ENCODE data around the gene HES1. TPM values are rescaled to one million over a fixed set of nuclear protein-coding genes. Genes with fewer than 3 reads are reported as not detected.
A peak's percentile ranks its signal among the peaks of the same experiment; 100 is the strongest.

HES1 gene
- total RNA-seq (2022) (141 and 160 TPM in 2 replicates), Bru-seq, nascent RNA (percentile 99 among the genes with signal in this experiment), BruChase-seq, experiment 1, labeled RNA remaining after a 6-hour chase (percentile 95 among the genes with signal in this experiment), BruChase-seq, experiment 2, labeled RNA remaining after a 2-hour chase (percentile 98 among the genes with signal in this experiment)
- long read RNA-seq, transcript HES1-201 (4 exons, 1,578 nt), result major isoform, 205 of 395 reads
- long read RNA-seq, partial matches to known transcripts, result 185 of 395 reads
- long read RNA-seq, other reads (novel, unspliced or antisense), result 2 of 395 reads

GRCh38 chr3:194135806-194136518 is at the start of gene HES1:
Gene HES1, plus strand, starts transcription at chr3:194136148. Its CDS starts 233 bp downstream, at chr3:194136381.
- peak; percentile 99 for DNase-seq
- TSS peak; percentile 89 for BruUV-seq (replicated peaks)
- CTCF ChIA-PET, result interaction anchor here (0.6 to 9.4 kb wide), 17 partner anchors 16 to 473 kb away, joined by 3 to 86 read pairs (median 3); no protein-coding TSS in a partner anchor

GRCh38 chr3:194086388-194087075 is 49.4 kb upstream of the HES1 start:
- no peaks in the 10 kb centered on the region for H3K9me3 Mint-ChIP-seq (ENCODE audit: low read depth, unreplicated experiment)
- CTCF ChIA-PET, result interaction anchor here (1.1 kb wide), 1 partner anchor 11 kb away, joined by 4 read pairs; no protein-coding TSS in a partner anchor
- H3K27ac Mint-ChIP-seq (ENCODE audit: unreplicated experiment), result no peak overlapping the region
- no peak overlapping the region for H3K4me3 Mint-ChIP-seq (ENCODE audit: low read depth, unreplicated experiment)
- no peak for TF ChIP-seq CTCF (IDR thresholded peaks at IDR 0.05; ENCODE audit: unreplicated experiment)
- intact Hi-C loops (cut with micrococcal nuclease; ENCODE audit: unreplicated experiment), result loop anchor here (5.0 kb wide), 1 partner anchor 46 kb away; no protein-coding TSS in a partner anchor
- no peaks in the 10 kb centered on the region for H3K27me3 Mint-ChIP-seq (ENCODE audit: unreplicated experiment)
- H3K4me1 Mint-ChIP-seq (ENCODE audit: low read depth, unreplicated experiment), result peaks cover 55% of the 10 kb centered on the region
- no TSS peak for BruUV-seq (replicated peaks)
- DNase-seq, result no peak
- H3K36me3 Mint-ChIP-seq (ENCODE audit: insufficient read depth, unreplicated experiment), result peaks cover 18% of the 10 kb centered on the region

More at GRCh38 chr3:194135806-194136518, at the start of gene HES1:
- Mint-ChIP-seq H3K4me1 (ENCODE audit: low read depth, unreplicated experiment) (peaks cover 51% of the 10 kb centered on the region), H3K4me3 (ENCODE audit: low read depth, unreplicated experiment) (peak within 1 kb of the TSS; percentile 92), H3K27ac (ENCODE audit: unreplicated experiment) (peak within 1 kb of the TSS; percentile 83), H3K9me3 (ENCODE audit: low read depth, unreplicated experiment) (no peaks in the 10 kb centered on the region), H3K36me3 (ENCODE audit: insufficient read depth, unreplicated experiment) (peaks cover 91% of the 10 kb centered on the region), H3K27me3 (ENCODE audit: unreplicated experiment) (no peaks in the 10 kb centered on the region)
- intact Hi-C loops (cut with micrococcal nuclease; ENCODE audit: unreplicated experiment), result loop anchor here (1.0 to 10.0 kb wide), 5 partner anchors 133 to 355 kb away; no protein-coding TSS in a partner anchor
- TF ChIP-seq CTCF (IDR thresholded peaks at IDR 0.05; ENCODE audit: unreplicated experiment), result no peak

- Mint-ChIP-seq H3K36me3 (ENCODE audit: insufficient read depth, unreplicated experiment) (peaks cover 18% of the 10 kb centered on the region), H3K4me1 (ENCODE audit: low read depth, unreplicated experiment) (peaks cover 61% of the 10 kb centered on the region), H3K27ac (ENCODE audit: unreplicated experiment) (no peak overlapping the region), H3K4me3 (ENCODE audit: low read depth, unreplicated experiment) (no peak overlapping the region), H3K9me3 (ENCODE audit: low read depth, unreplicated experiment) (no peaks in the 10 kb centered on the region), H3K27me3 (ENCODE audit: unreplicated experiment) (no peaks in the 10 kb centered on the region)
- TF ChIP-seq CTCF (IDR thresholded peaks at IDR 0.05; ENCODE audit: unreplicated experiment), result no peak
- no peak for DNase-seq
- CTCF ChIA-PET, result interaction anchor here (0.9 kb wide), 1 partner anchor 306 kb away, joined by 3 read pairs; no protein-coding TSS in a partner anchor
- BruUV-seq (replicated peaks), result no TSS peak
- intact Hi-C loops (cut with micrococcal nuclease; ENCODE audit: unreplicated experiment), result loop anchor here (5.0 kb wide), 1 partner anchor 45 kb away; no protein-coding TSS in a partner anchor
Measured at GRCh38 chr3:194087280-194087679, 48.7 kb upstream of the HES1 start.

Measured in Calu3 (cell line).